ENCODE results near the gene DMRT2.

Gene DMRT2

GRCh38 chr9:1050125-1050895 lies at the start of gene DMRT2:
DMRT2 (plus strand) TSS chr9:1050357; CDS start chr9:1051614, 1,257 bp downstream.
- DNase-seq (ENCODE audit: low read depth in 2 of 2): no peak

DNA sequence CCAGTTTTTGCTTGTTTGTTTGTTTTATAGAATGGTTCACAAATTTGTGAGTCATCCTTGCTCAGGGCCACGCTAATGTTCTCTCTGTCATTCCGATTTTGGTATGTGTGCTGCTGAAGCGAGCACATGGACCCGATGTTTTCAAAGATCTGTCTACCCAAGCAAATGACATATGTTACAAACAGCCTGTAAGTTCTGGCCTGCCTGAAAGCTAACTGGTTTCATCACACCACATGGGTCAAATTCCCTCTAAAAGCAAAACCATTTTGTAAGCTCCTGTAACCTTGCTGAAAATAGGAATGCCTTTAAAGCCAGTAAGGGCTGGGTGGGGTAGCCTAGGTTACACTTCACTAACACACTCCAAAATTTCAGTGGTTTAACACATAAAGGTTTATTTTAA lies 48.3 kb upstream of the DMRT2 start:
- DNase-seq (ENCODE audit: low read depth in 2 of 2): no peak

GRCh38 chr9:1002678-1003077 lies 47.5 kb upstream of the DMRT2 start:
- DNase-seq (ENCODE audit: low read depth in 2 of 2): no peak

GRCh38 chr9:1005043-1005667 lies 45.0 kb upstream of the DMRT2 start:
- DNase-seq (ENCODE audit: low read depth in 2 of 2): no peak

- DNase-seq (ENCODE audit: low read depth in 2 of 2): no peak
Measured at GRCh38 chr9:1007312-1007711, 42.8 kb upstream of the DMRT2 start.

DNA sequence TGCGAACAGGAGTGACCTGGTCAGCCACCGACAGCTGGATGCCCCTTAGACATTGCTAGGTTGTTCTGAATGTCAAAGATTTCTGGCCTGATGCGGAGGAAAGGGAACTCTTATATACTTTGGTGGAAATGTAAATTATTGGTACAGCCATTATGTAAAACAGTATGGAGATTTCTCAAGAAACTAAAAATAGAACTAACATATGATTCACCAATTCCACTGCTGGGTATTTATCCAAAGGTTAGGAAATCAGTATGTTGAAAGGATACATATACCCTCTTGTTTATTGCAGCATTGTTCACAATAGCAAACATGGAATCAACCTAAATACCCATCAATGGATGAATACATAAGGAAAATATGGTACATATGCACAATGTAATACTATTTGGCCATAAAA lies 41.9 kb upstream of the DMRT2 start:
- DNase-seq (ENCODE audit: low read depth in 2 of 2): no peak

GRCh38 chr9:1009101-1009707 lies 41.0 kb upstream of the DMRT2 start:
- DNase-seq (ENCODE audit: low read depth in 2 of 2): peak; percentile 24 to 50

DNA sequence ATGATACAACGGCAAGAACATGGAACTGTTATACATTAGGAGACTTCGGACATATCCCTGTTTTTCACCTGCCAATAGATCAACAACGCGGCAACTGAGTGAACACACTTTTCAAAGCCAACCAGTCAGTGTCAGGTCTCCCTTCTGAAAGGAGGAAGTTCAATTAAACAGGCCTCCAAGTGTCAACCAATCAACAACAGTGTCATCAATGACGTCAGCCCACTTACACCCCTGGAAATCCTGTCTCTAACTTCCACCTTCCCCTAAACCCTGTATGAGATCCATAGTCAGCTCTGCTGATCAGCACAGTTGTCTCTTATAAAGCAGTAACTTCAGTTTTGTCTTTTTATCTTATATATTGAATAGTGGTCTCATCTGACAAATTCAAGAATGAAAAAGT lies 37.1 kb upstream of the DMRT2 start:
- no peak for DNase-seq (ENCODE audit: low read depth in 2 of 2)

- no peak for DNase-seq (ENCODE audit: low read depth in 2 of 2)
Measured at GRCh38 chr9:1014225-1014624, 35.9 kb upstream of the DMRT2 start.

DNA sequence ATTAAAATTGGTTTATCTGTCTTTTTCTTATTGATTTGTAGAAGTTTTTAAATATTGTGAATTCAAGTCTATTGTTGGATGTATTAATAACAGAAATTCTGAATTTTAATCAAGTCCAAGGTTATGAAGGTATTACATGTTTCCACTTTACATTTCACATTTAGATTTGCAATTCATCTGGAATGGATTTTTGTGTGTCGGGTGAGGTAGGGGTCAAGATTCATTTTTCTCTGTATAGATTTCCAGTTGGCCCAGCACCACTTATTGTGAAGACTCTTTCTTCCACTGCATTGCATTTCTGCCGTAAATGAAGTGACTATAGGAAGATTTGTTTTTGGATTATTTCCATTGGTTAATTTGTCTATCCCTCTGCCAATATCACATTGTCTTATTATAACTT lies 35.5 kb upstream of the DMRT2 start:
- no peak for DNase-seq (ENCODE audit: low read depth in 2 of 2)

DNA sequence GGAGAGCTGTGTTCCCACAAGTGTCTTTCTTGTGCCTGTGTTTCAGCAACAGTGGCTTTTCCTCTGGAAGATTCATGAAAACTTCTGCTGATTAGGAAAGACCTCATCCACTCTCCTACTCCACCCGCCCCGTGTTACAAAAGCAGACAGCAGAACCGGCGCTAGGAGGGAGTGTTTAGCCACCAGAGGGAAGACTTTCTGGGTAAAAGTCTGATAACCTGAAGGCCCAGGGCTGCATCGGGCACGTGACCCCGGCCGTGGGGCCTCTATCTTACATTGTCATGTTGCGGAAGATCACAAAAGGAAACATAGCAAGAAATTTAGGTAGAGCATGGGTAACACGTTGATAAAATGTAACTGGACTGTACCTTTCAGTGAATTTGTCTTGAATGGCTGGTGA lies 32.0 kb upstream of the DMRT2 start:
- DNase-seq (ENCODE audit: low read depth in 2 of 2): no peak

- DNase-seq (ENCODE audit: low read depth in 2 of 2): no peak
Measured at GRCh38 chr9:1024112-1024511, 26.0 kb upstream of the DMRT2 start.

DNA sequence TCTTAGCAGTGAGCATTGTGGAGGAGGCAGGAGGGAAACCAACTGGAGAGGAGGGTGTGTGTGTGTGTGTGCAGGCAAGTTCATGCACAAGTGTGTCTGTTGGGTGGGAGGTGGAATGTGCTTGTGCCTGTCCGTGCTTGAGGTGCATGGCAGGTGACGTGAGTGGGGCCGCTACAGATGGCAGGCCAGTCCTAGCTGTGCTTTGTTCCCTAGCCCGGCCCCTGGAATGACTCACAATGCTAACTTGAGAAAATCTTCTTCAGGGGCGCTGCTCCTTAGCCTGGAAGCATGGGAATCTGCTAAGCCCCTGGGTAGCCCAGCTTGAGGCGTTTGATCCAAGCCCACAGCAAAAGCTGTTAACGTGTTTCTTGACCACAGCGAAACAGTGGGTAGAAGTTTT lies 25.0 kb upstream of the DMRT2 start:
- DNase-seq (ENCODE audit: low read depth in 2 of 2): no peak

DNA sequence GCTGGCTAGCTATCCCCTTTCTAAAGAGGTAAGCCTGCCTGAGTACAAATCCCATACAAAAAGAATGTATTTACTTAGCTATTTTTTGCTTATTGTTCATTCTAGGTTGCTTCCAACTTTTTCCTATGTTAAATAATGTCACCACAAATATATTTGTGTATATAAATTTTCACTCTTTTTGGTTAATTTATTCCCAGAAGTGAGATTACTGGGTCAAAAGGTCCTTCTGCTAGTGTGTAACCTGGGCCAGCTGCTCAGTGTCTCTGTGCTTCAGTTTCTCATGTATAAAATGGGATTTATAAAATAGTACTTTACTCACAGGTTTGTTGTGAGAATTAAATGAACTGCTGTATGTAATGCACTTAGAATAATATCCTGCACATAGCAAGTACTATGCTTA lies 23.9 kb upstream of the DMRT2 start:
- no peak for DNase-seq (ENCODE audit: low read depth in 2 of 2)

GRCh38 chr9:1028501-1029190 lies 21.5 kb upstream of the DMRT2 start:
- DNase-seq (ENCODE audit: low read depth in 2 of 2): no peak

DNA sequence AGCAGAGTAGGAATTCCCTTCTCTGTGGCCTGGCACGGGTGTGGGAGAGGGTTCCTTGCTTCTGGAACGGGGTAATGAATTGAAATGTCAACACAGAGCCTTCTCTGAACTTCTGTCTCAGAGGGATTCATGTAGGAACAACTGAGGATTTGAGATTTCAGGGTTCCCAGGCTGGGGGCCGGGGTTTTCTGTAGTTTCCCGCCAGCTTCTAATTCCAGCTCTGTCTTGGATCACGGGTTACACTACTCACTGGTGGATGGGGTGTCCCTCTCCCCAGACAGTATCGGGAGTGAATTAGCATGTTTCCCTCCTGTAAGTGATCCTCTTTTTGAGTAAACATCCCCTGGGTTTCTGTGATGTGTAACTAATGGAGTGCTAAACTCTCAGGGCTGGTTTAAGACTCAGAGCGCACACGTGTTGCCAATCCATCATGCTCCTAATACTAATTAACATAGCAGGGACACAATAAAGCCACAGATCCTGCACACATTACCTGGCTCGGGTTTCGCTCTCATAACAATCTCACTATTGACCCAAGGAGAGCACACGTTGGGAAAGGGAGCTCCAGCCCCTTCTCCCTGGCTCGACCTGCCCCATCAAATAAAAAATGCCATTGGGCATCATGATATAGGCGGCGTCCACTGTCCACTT lies 18.1 kb upstream of the DMRT2 start:
- no peak for DNase-seq (ENCODE audit: low read depth in 2 of 2)

DNA sequence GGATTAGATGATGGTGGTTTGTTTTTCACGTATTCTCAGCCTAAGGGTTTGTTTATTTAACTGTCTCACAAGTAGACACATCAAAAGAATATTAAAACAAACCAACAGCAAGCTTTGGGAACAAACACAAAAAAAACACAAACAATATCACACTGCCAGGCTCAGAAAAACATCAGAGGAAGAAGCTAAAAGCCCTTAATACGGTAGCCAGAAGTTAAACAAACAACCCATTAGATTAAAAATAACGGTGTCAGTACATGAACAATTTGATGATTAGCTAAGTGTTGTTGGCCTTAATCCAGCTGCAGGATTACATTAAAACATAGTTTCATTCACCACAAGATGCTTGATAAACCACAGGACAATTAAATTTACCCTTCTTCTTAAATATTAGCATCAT lies 15.9 kb upstream of the DMRT2 start:
- no peak for DNase-seq (ENCODE audit: low read depth in 2 of 2)

DNA sequence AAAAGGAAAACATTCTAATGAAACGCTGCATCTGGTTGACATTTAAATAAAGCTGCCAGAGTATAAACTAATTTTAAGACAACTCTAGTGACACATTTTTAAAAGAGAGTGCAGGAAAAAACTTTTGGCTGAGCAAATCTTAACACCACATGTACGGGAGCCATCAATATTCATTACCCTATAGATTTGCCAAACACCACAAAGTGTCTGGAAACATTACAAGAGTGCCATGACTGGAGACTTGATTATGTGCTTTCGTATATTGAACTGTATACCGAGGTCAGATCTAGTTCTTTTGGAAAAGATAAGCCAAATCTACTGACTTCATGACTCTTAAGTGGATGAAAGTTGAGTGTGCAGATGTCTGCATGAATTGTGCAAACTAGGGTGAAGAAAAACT lies 10.6 kb upstream of the DMRT2 start:
- DNase-seq (ENCODE audit: low read depth in 2 of 2): no peak

DNA sequence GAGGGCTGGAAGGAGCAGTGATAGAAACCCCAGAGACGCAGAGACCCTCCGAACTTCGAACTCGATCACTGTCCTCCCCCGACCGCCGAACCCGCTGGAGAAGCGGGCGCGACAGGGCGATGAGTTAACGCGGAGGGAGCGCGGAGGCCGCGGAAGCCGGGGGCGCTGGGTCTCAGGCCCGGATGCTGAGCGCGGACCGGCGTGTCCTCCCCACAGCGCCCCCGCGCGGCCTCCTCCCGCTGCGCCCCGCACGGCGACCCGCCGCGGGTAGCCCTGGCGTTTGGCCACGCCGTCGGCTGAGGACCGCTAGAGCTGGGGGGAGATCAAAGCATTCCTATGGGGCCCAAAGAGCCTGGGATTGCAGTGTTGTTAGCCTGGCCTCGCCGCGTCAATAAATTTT lies 7.7 kb upstream of the DMRT2 start:
- DNase-seq (ENCODE audit: low read depth in 2 of 2): no peak

GRCh38 chr9:1044643-1045042 lies 5.5 kb upstream of the DMRT2 start:
- no peak for DNase-seq (ENCODE audit: low read depth in 2 of 2)

DNA sequence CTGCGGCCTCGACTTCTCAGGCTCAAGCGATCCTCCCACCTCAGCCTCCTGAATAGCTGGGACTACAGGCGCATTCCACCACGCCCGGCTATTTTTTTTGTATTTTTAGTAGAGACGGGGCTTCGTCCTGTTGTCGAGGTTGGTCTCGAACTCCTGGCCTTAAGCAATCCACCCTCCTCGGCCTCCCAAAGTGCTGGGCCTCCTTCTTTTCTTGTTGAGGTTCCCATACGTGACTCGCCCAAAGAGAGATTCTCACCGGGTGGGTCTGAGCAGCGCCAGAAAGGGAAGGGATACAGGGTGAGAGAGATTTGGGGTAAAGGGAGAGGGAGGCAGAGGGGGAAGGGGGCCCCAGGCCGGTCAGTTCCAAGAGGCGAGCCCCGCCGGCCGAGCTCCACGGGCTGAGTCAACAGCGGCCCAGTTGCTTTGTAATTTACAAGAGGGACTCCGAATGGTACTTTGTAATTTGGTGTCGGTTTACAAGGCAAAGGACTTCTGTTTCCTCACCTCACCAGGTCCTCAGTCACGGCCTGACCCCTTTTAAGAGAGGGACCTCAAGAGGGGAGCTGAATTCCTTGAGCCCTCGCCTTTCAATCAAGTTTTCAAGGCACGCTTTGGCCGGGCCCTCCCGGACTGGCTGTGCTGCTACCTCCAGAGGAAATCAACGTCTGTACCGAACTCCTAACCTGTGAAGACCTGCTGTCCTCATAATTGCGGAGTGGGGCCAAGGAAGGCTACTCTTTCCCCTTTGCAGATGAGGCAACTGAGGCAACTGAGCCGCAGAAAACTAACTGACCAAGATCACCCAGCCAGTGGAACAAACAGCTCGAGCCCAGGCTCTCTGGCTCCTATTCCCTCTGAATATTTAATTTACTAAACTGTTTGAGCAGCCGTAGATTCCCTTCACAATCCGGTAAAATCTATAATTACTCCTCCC lies 3.3 kb upstream of the DMRT2 start:
- no peak for DNase-seq (ENCODE audit: low read depth in 2 of 2)

Measured in stimulated activated CD8-positive, alpha-beta memory T cell treated with anti-CD3 and anti-CD28 coated beads, Interleukin-2, amount 100 ng/mL, for 1 hour (primary cell).